ENCODE measurements around the gene PHF11. TPM values are rescaled to one million over a fixed set of nuclear protein-coding genes. Genes with fewer than 3 reads are reported as not detected.

Gene PHF11
- polyA plus RNA-seq, 1 of the 3 experiments (the other 2 are of a cell fraction) = 3.0 TPM

GRCh38 chr13:49530457-49530856 is 34.7 kb downstream of the PHF11 start:
- H3K79me2 ChIP-seq (ENCODE audit: insufficient read depth) = no peaks in the 10 kb centered on the region
- no peaks in the 10 kb centered on the region for H3K9me2 ChIP-seq
- POLR2A ChIA-PET = no interaction called here
- no peak overlapping the region for H3K27ac ChIP-seq (ENCODE audit: low read depth in 2 of 2, low read length in 1 of 2)
- H3K9ac ChIP-seq = no peak overlapping the region
- peaks cover 3% of the 10 kb centered on the region for H3F3A ChIP-seq (replicated peaks; ENCODE audit: insufficient read depth)
- WGBS (ENCODE audit: low lambda C conversion rate) = 96% methylated on average over 7 of the region's 7 CpGs
- no peak for DNase-seq
- no peak for TF ChIP-seq POLR2AphosphoS5 (IDR thresholded peaks at IDR 0.05; ENCODE audit: low read depth, low read length)
- TF ChIP-seq RFX5 (IDR thresholded peaks at IDR 0.05; ENCODE audit: low read length) = no peak
- TF ChIP-seq, protein P1, sequence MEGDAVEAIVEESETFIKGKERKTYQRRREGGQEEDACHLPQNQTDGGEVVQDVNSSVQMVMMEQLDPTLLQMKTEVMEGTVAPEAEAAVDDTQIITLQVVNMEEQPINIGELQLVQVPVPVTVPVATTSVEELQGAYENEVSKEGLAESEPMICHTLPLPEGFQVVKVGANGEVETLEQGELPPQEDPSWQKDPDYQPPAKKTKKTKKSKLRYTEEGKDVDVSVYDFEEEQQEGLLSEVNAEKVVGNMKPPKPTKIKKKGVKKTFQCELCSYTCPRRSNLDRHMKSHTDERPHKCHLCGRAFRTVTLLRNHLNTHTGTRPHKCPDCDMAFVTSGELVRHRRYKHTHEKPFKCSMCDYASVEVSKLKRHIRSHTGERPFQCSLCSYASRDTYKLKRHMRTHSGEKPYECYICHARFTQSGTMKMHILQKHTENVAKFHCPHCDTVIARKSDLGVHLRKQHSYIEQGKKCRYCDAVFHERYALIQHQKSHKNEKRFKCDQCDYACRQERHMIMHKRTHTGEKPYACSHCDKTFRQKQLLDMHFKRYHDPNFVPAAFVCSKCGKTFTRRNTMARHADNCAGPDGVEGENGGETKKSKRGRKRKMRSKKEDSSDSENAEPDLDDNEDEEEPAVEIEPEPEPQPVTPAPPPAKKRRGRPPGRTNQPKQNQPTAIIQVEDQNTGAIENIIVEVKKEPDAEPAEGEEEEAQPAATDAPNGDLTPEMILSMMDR (IDR thresholded peaks at IDR 0.05) = no peak
- TF ChIP-seq JUND (IDR thresholded peaks at IDR 0.05) = no peak
- H3K4me2 ChIP-seq = no peak overlapping the region
- no peaks in the 10 kb centered on the region for H4K20me1 ChIP-seq (ENCODE audit: insufficient read depth)
- H3K27me3 ChIP-seq (ENCODE audit: insufficient read depth) = no peaks in the 10 kb centered on the region
- CTCF ChIA-PET = no interaction called here
- no peak overlapping the region for H2AFZ ChIP-seq (ENCODE audit: low read depth)
- no peaks in the 10 kb centered on the region for H3K4me1 ChIP-seq (ENCODE audit: control insufficient read depth in 1 of 2, insufficient read depth in 2 of 2, low read depth in 1 of 2, low read length in 1 of 2)
- peaks cover 31 to 36% of the 10 kb centered on the region in 2 experiments for H3K36me3 ChIP-seq (replicated peaks in 1 of 2; ENCODE audit: control insufficient read depth in 1 of 2, insufficient read depth in 2 of 2, low read length in 1 of 2)
- H3K4me3 ChIP-seq (ENCODE audit: low read depth in 2 of 2, low read length in 1 of 2) = no peak overlapping the region
- no peaks in the 10 kb centered on the region for H3K9me3 ChIP-seq

- H3K9me2 ChIP-seq = no peaks in the 10 kb centered on the region
- 81% methylated on average over 1 of the region's 1 CpG for WGBS (ENCODE audit: low lambda C conversion rate)
- H3K79me2 ChIP-seq (ENCODE audit: insufficient read depth) = no peaks in the 10 kb centered on the region
- no peaks in the 10 kb centered on the region for H3F3A ChIP-seq (replicated peaks; ENCODE audit: insufficient read depth)
- H3K27me3 ChIP-seq (ENCODE audit: insufficient read depth) = no peaks in the 10 kb centered on the region
- no peak overlapping the region for H2AFZ ChIP-seq (ENCODE audit: low read depth)
- no peak overlapping the region for H3K27ac ChIP-seq (ENCODE audit: low read depth in 2 of 2, low read length in 1 of 2)
- ChIA-PET CTCF (no interaction called here), POLR2A (no interaction called here)
- peaks cover 35 to 44% of the 10 kb centered on the region in 2 experiments for H3K36me3 ChIP-seq (replicated peaks in 1 of 2; ENCODE audit: control insufficient read depth in 1 of 2, insufficient read depth in 2 of 2, low read length in 1 of 2)
- H3K9me3 ChIP-seq = no peaks in the 10 kb centered on the region
- no peak for DNase-seq
- no peak overlapping the region for H3K4me3 ChIP-seq (ENCODE audit: low read depth in 2 of 2, low read length in 1 of 2)
- H4K20me1 ChIP-seq (ENCODE audit: insufficient read depth) = no peaks in the 10 kb centered on the region
- no peaks in the 10 kb centered on the region for H3K4me1 ChIP-seq (ENCODE audit: control insufficient read depth in 1 of 2, insufficient read depth in 2 of 2, low read depth in 1 of 2, low read length in 1 of 2)
- TF ChIP-seq RFX5 (IDR thresholded peaks at IDR 0.05; ENCODE audit: low read length) = no peak
- no peak for TF ChIP-seq TEAD4 (IDR thresholded peaks at IDR 0.05; ENCODE audit: borderline replicate concordance, insufficient read depth)
- TF ChIP-seq MXI1 (IDR thresholded peaks at IDR 0.05; ENCODE audit: low read depth, low read length) = no peak
- no peak for TF ChIP-seq GATA2 (CRISPR knock-in tag; IDR thresholded peaks at IDR 0.05)
- TF ChIP-seq TAF1 (IDR thresholded peaks at IDR 0.05; ENCODE audit: borderline replicate concordance, low read depth, low read length) = no peak
- no peak for TF ChIP-seq NFIC (IDR thresholded peaks at IDR 0.05; ENCODE audit: borderline replicate concordance)
- no peak overlapping the region for H3K9ac ChIP-seq
- H3K4me2 ChIP-seq = no peak overlapping the region
Measured at GRCh38 chr13:49532593-49532992, 36.8 kb downstream of the PHF11 start.

- Histone ChIP-seq H3K9ac (no peak overlapping the region), H4K20me1 (ENCODE audit: insufficient read depth) (no peaks in the 10 kb centered on the region), H3K4me2 (no peak overlapping the region), H3K27ac (ENCODE audit: low read depth in 2 of 2, low read length in 1 of 2) (no peak overlapping the region), H3K9me2 (no peaks in the 10 kb centered on the region), H3K9me3 (no peaks in the 10 kb centered on the region), H3K36me3 (replicated peaks in 1 of 2; ENCODE audit: control insufficient read depth in 1 of 2, insufficient read depth in 2 of 2, low read length in 1 of 2) (peaks cover 38 to 46% of the 10 kb centered on the region in 2 experiments), H3K79me2 (ENCODE audit: insufficient read depth) (no peaks in the 10 kb centered on the region), H3K4me1 (ENCODE audit: control insufficient read depth in 1 of 2, insufficient read depth in 2 of 2, low read depth in 1 of 2, low read length in 1 of 2) (no peaks in the 10 kb centered on the region), H2AFZ (ENCODE audit: low read depth) (no peak overlapping the region), H3K4me3 (ENCODE audit: low read depth in 2 of 2, low read length in 1 of 2) (no peak overlapping the region), H3F3A (replicated peaks; ENCODE audit: insufficient read depth) (no peaks in the 10 kb centered on the region), H3K27me3 (ENCODE audit: insufficient read depth) (no peaks in the 10 kb centered on the region)
- POLR2A ChIA-PET = no interaction called here
- CTCF ChIA-PET = no interaction called here
- no peak for DNase-seq
- TF ChIP-seq EZH2phosphoT487 (IDR thresholded peaks at IDR 0.05; ENCODE audit: borderline replicate concordance, low read depth) (no peak), SMC3 (IDR thresholded peaks at IDR 0.05; ENCODE audit: low read depth, low read length) (no peak), RXRA (IDR thresholded peaks at IDR 0.05; ENCODE audit: borderline replicate concordance, low read depth) (no peak), MEF2A (IDR thresholded peaks at IDR 0.05; ENCODE audit: borderline replicate concordance, low read depth) (no peak), POLR2AphosphoS5 (IDR thresholded peaks at IDR 0.05; ENCODE audit: low read depth, low read length) (no peak), ZBTB33 (IDR thresholded peaks at IDR 0.05; ENCODE audit: borderline replicate concordance, low read depth) (no peak), FOXJ3 (CRISPR knock-in tag; IDR thresholded peaks at IDR 0.05) (no peak)
- TF ChIP-seq, protein P2, sequence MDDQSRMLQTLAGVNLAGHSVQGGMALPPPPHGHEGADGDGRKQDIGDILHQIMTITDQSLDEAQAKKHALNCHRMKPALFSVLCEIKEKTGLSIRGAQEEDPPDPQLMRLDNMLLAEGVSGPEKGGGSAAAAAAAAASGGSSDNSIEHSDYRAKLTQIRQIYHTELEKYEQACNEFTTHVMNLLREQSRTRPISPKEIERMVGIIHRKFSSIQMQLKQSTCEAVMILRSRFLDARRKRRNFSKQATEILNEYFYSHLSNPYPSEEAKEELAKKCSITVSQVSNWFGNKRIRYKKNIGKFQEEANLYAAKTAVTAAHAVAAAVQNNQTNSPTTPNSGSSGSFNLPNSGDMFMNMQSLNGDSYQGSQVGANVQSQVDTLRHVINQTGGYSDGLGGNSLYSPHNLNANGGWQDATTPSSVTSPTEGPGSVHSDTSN (IDR thresholded peaks at IDR 0.05) = no peak
- TF ChIP-seq, protein P1 (IDR thresholded peaks at IDR 0.05) = no peak
Measured at GRCh38 chr13:49533011-49533410, 37.3 kb downstream of the PHF11 start.
